K562 (cell line): Measurements from ENCODE around the gene ZNRD2. TPM values are rescaled to one million over a fixed set of nuclear protein-coding genes. Genes with fewer than 3 reads are reported as not detected.

ENCODE experiments used
- CBX5 ChIP-seq: IDR thresholded peaks from 2 replicates; pipeline ENCODE4 v1.6.1; 2014; ENCODE audit warnings: low read depth, borderline replicate concordance
- CEBPG ChIP-seq, 3 experiments: fragments of 200-800 bp in 1 of 3; sonication (Bioruptor generic) in 1 of 3; sonication (generic) in 1 of 3; formaldehyde crosslinking in 1 of 3; IDR thresholded peaks in 2 of 3; conservative IDR thresholded peaks in 1 of 3; 2 replicates each; pipeline versions ENCODE4 v1.6.1 to v1.8.0; 2016 to 2022; ENCODE audit warnings: missing compliant biosample characterization in 2 of 3, missing genetic modification characterization in 2 of 3, mild to moderate bottlenecking in 1 of 3, missing genetic modification reagents in 1 of 3
- ELF2 ChIP-seq: fragments of 250-450 bp; sonication (Bioruptor Pico); IDR thresholded peaks from 2 replicates; pipeline ENCODE4 v1.5.0; 2021; ENCODE audit warnings: mild to moderate bottlenecking
- ETS2 ChIP-seq: IDR thresholded peaks from 2 replicates; pipeline ENCODE4 v1.6.1; 2016; ENCODE audit warnings: borderline replicate concordance, missing genetic modification characterization, mild to moderate bottlenecking, moderate library complexity, missing compliant biosample characterization; ENCODE audit not compliant: poor library complexity, severe bottlenecking
- GATA2 ChIP-seq: sonication (generic); formaldehyde crosslinking; IDR thresholded peaks from 2 replicates; pipeline ENCODE4 v1.4.0; 2020; ENCODE audit warnings: mild to moderate bottlenecking, missing genetic modification reagents
- GATAD2A ChIP-seq: fragments of 450-650 bp; IDR thresholded peaks from 2 replicates; pipeline ENCODE4 v1.6.1; 2017
- HES1 ChIP-seq: fragments of 450-650 bp; IDR thresholded peaks from 2 replicates; pipeline ENCODE4 v1.6.1; 2016; ENCODE audit warnings: low read depth, mild to moderate bottlenecking, moderate library complexity
- HMG20B ChIP-seq: fragments of 250-450 bp; sonication (Bioruptor Pico); IDR thresholded peaks from 2 replicates; pipeline ENCODE4 v1.5.0; 2021; ENCODE audit warnings: mild to moderate bottlenecking
- KDM5B ChIP-seq: fragments of 200-600 bp; sonication (generic); IDR thresholded peaks from 2 replicates; pipeline ENCODE4 v1.6.1; 2012; ENCODE audit warnings: low read depth, mild to moderate bottlenecking, moderate library complexity, low read length, control low read depth, inconsistent platforms; ENCODE audit not compliant: insufficient replicate concordance
- MCM2 ChIP-seq: fragments of 450-650 bp; IDR thresholded peaks from 2 replicates; pipeline ENCODE4 v1.6.1; 2017; ENCODE audit warnings: low read depth, mild to moderate bottlenecking
- NR1H2 ChIP-seq: sonication (generic); formaldehyde crosslinking; IDR thresholded peaks from 2 replicates; pipeline ENCODE4 v1.4.0; 2020; ENCODE audit warnings: mild to moderate bottlenecking, missing genetic modification reagents
- POLR2AphosphoS2 ChIP-seq: IDR thresholded peaks from 2 replicates; pipeline ENCODE4 v1.6.1; 2012; ENCODE audit warnings: low read length, improper control_type of control experiment
- PRMT5 ChIP-seq: sonication (generic); formaldehyde crosslinking; IDR thresholded peaks from 2 replicates; pipeline ENCODE4 v1.5.0; 2020; ENCODE audit warnings: missing genetic modification reagents
- SIN3B ChIP-seq: fragments of 450-650 bp; IDR thresholded peaks from 2 replicates; pipeline ENCODE4 v1.6.1; 2017; ENCODE audit warnings: low read depth, mild to moderate bottlenecking, moderate library complexity
- SIRT6 ChIP-seq: IDR thresholded peaks from one replicate; pipeline ENCODE4 v1.6.1; 2012; ENCODE audit warnings: low read depth, mild to moderate bottlenecking, control low read depth, inconsistent platforms, low read length, moderate library complexity
- TSC22D4 ChIP-seq: fragments of 450-650 bp; IDR thresholded peaks from 2 replicates; pipeline ENCODE4 v1.6.1; 2016; ENCODE audit warnings: missing genetic modification characterization, missing biosample characterization, control low read depth
- WHSC1 ChIP-seq: IDR thresholded peaks from one replicate; pipeline ENCODE4 v1.6.1; 2012; ENCODE audit warnings: low read length, control low read depth, inconsistent platforms
- ZNF134 ChIP-seq: fragments of 250-450 bp; sonication (Bioruptor Pico); conservative IDR thresholded peaks from 2 replicates; pipeline ENCODE4 v1.4.0; 2020
- ZNF175 ChIP-seq: fragments of 200-800 bp; sonication (Bioruptor generic); IDR thresholded peaks from 2 replicates; pipeline ENCODE4 v1.6.1; 2016; ENCODE audit warnings: low read depth, mild to moderate bottlenecking, missing genetic modification characterization, missing compliant biosample characterization
- ZNF24 ChIP-seq: fragments of 450-650 bp; IDR thresholded peaks from 2 replicates; pipeline ENCODE4 v1.6.1; 2016
- polyA plus RNA-seq, 8 experiments: library from polyadenylated mRNA; depleted of rRNA in 4 of 8; stranded (reverse) in 5 of 8; unstranded in 3 of 8; fragments of >200 nt; fragmentation: Nextera tagmentation in 2 of 8; fragmentation: Illumina TruSeq in 1 of 8; extraction: Ambion mirVana in 2 of 8; extraction: Trizol in 1 of 8; gene quantifications; 2 replicates each; pipeline versions ENCODE4 v1.2.1 to v1.2.3, GENCODE V29; 2011 to 2014; ENCODE audit warnings: inconsistent platforms in 1 of 8, missing spikeins in 1 of 8
- total RNA-seq, 7 experiments: library from RNA; depleted of rRNA in 6 of 7; stranded (reverse); fragments of >200 nt in 6 of 7; fragmentation: Illumina TruSeq in 2 of 7; extraction: Trizol in 2 of 7; gene quantifications; 2 replicates each; pipeline versions ENCODE4 v1.2.1 to v1.2.3, GENCODE V29; 2011 to 2021; ENCODE audit warnings: low replicate concordance in 1 of 7
- TF ChIP-seq, protein P1 (sequence below): fragments of 250-450 bp; sonication (Bioruptor Pico); IDR thresholded peaks from 2 replicates; pipeline ENCODE4 v1.4.0; 2020; ENCODE audit warnings: mild to moderate bottlenecking, moderate library complexity, borderline replicate concordance
- TF ChIP-seq, protein P2 (sequence below): fragments of 450-650 bp; formaldehyde crosslinking; IDR thresholded peaks from 2 replicates; pipeline ENCODE4 v1.4.0; 2020; ENCODE audit warnings: mild to moderate bottlenecking
- TF ChIP-seq, protein P3 (sequence below): fragments of 250-450 bp; sonication (Bioruptor Pico); IDR thresholded peaks from 2 replicates; pipeline ENCODE4 v1.8.0; 2022; ENCODE audit warnings: inconsistent platforms

The ZNRD2 gene
- total and polyA plus RNA-seq, 9 of the 15 experiments (the other 6 are each of a cell fraction or from before 2014, with no cell fraction given): 13.4 to 129 (median 60.4) TPM

DNA sequence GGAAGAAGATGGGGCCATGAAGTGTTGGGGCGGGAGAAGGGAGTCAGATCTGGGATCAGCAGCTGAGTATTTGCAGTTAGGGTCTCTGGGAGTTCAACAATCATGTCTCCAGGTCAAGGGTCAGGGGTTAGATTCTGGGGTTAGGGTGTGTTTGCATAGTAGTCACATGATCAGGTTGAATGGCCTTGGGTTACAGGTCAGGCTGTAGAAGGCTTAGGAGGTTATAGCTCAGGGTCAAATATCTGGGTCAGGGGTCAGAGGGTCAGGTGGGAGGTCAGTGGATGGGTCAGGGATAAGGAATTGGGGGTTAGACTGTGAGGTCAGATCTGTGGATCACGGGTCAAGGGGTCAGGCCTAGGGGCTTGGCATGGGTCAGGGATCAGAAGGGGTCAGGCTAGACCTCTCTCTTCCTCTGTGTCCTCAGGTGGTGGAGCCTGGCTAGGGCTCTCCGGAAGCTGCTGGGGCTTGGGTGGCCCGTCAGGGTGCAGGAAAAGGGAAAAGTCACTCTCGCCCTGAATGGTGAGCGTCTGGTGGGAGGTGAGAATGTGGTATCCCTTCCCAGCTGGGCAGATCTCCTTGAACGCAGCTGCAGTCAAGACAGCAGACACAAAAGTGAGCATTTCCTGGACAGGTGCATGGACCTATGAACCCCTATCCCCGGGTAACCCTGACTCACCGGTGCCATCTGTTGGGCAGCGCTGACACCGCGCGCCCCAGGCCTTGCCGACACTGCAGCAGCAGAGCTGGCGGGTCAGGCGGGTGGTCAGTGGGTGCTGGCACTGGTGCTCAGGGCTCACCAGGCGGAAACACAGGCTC is 18.5 kb upstream of the ZNRD2 start (continued):
- TF ChIP-seq, protein P1, sequence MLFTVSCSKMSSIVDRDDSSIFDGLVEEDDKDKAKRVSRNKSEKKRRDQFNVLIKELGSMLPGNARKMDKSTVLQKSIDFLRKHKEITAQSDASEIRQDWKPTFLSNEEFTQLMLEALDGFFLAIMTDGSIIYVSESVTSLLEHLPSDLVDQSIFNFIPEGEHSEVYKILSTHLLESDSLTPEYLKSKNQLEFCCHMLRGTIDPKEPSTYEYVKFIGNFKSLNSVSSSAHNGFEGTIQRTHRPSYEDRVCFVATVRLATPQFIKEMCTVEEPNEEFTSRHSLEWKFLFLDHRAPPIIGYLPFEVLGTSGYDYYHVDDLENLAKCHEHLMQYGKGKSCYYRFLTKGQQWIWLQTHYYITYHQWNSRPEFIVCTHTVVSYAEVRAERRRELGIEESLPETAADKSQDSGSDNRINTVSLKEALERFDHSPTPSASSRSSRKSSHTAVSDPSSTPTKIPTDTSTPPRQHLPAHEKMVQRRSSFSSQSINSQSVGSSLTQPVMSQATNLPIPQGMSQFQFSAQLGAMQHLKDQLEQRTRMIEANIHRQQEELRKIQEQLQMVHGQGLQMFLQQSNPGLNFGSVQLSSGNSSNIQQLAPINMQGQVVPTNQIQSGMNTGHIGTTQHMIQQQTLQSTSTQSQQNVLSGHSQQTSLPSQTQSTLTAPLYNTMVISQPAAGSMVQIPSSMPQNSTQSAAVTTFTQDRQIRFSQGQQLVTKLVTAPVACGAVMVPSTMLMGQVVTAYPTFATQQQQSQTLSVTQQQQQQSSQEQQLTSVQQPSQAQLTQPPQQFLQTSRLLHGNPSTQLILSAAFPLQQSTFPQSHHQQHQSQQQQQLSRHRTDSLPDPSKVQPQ: no peak
- no peak for TF ChIP-seq SIN3B
- TF ChIP-seq WHSC1: no peak
- no peak for TF ChIP-seq HES1
- TF ChIP-seq CBX5: no peak
- TF ChIP-seq POLR2AphosphoS2: no peak
- no peak; the same call in 1 of the 2 replicates for TF ChIP-seq GATA2
- TF ChIP-seq TSC22D4 (tag): no peak
- TF ChIP-seq, protein P2, sequence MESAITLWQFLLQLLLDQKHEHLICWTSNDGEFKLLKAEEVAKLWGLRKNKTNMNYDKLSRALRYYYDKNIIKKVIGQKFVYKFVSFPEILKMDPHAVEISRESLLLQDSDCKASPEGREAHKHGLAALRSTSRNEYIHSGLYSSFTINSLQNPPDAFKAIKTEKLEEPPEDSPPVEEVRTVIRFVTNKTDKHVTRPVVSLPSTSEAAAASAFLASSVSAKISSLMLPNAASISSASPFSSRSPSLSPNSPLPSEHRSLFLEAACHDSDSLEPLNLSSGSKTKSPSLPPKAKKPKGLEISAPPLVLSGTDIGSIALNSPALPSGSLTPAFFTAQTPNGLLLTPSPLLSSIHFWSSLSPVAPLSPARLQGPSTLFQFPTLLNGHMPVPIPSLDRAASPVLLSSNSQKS: no peak
- no peak for TF ChIP-seq ZNF134 (CRISPR knock-in tag)
- no peak for TF ChIP-seq ZNF24
- TF ChIP-seq GATAD2A: no peak
- TF ChIP-seq MCM2: no peak
- TF ChIP-seq ETS2: no peak
- no peak for TF ChIP-seq KDM5B
- no peak for TF ChIP-seq SIRT6
- no peak for TF ChIP-seq ELF2 (CRISPR knock-in tag)
- peak; percentile 5; the same call in 1 of the 2 replicates for TF ChIP-seq CEBPG (CRISPR knock-in tag; IDR thresholded peaks at IDR 0.05)
- no peak for TF ChIP-seq CEBPG (tag; conservative IDR thresholded peaks at IDR 0.05 in 1 of 2, IDR thresholded peaks at IDR 0.05 in 1 of 2)
- no peak for TF ChIP-seq HMG20B
- no peak for TF ChIP-seq NR1H2 (CRISPR knock-in tag)
- TF ChIP-seq PRMT5 (CRISPR knock-in tag): no peak
- TF ChIP-seq ZNF175 (CRISPR knock-in tag): no peak
- TF ChIP-seq, protein P3, sequence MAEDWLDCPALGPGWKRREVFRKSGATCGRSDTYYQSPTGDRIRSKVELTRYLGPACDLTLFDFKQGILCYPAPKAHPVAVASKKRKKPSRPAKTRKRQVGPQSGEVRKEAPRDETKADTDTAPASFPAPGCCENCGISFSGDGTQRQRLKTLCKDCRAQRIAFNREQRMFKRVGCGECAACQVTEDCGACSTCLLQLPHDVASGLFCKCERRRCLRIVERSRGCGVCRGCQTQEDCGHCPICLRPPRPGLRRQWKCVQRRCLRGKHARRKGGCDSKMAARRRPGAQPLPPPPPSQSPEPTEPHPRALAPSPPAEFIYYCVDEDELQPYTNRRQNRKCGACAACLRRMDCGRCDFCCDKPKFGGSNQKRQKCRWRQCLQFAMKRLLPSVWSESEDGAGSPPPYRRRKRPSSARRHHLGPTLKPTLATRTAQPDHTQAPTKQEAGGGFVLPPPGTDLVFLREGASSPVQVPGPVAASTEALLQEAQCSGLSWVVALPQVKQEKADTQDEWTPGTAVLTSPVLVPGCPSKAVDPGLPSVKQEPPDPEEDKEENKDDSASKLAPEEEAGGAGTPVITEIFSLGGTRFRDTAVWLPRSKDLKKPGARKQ (CRISPR knock-in tag): no peak
